Measurements from ENCODE around the gene RHCG. TPM values are rescaled to one million over a fixed set of nuclear protein-coding genes. Genes with fewer than 3 reads are reported as not detected.

The RHCG gene
- polyA plus RNA-seq, 1 of the 3 experiments (the other 2 are of a cell fraction), result not detected

GRCh38 chr15:89435362-89435761, 61.0 kb downstream of the RHCG start:
- peaks cover 6 to 8% of the 10 kb centered on the region in 2 experiments; a peak in 3 of 4 replicates for H3K4me1 ChIP-seq (ENCODE audit: control insufficient read depth in 1 of 2, insufficient read depth in 2 of 2, low read depth in 1 of 2, low read length in 1 of 2)
- ChIA-PET POLR2A (no interaction called here), CTCF (interaction anchor here (1.3 to 18.5 kb wide), 7 partner anchors 8 to 80 kb away, joined by 4 to 446 read pairs (median 25); no protein-coding TSS in a partner anchor)
- H3K36me3 ChIP-seq (replicated peaks in 1 of 2; ENCODE audit: control insufficient read depth in 1 of 2, insufficient read depth in 2 of 2, low read length in 1 of 2), result no peaks in the 10 kb centered on the region
- no peaks in the 10 kb centered on the region for H3K9me2 ChIP-seq
- H3K4me3 ChIP-seq (ENCODE audit: low read depth in 2 of 2, low read length in 1 of 2), result no peak overlapping the region
- no peak overlapping the region for H3K4me2 ChIP-seq
- no peak overlapping the region for H3K9ac ChIP-seq
- no peaks in the 10 kb centered on the region for H3K27me3 ChIP-seq (ENCODE audit: insufficient read depth)
- H3K9me3 ChIP-seq, result no peaks in the 10 kb centered on the region
- H3K27ac ChIP-seq (ENCODE audit: low read depth in 2 of 2, low read length in 1 of 2), result no peak overlapping the region
- DNase-seq, result no peak
- TF ChIP-seq NRF1 (IDR thresholded peaks at IDR 0.05; ENCODE audit: low read depth, low read length) (no peak), ELF1 (IDR thresholded peaks at IDR 0.05) (no peak), TCF12 (IDR thresholded peaks at IDR 0.05) (no peak), GATA2 (CRISPR knock-in tag; IDR thresholded peaks at IDR 0.05) (no peak), ZBTB33 (IDR thresholded peaks at IDR 0.05; ENCODE audit: borderline replicate concordance, low read depth) (no peak), TAF1 (IDR thresholded peaks at IDR 0.05; ENCODE audit: borderline replicate concordance, low read depth, low read length) (no peak), NFIC (IDR thresholded peaks at IDR 0.05; ENCODE audit: borderline replicate concordance) (no peak), MXI1 (IDR thresholded peaks at IDR 0.05; ENCODE audit: low read depth, low read length) (no peak), PBX3 (IDR thresholded peaks at IDR 0.05) (no peak), TEAD4 (IDR thresholded peaks at IDR 0.05; ENCODE audit: borderline replicate concordance, insufficient read depth) (no peak), RXRA (IDR thresholded peaks at IDR 0.05; ENCODE audit: borderline replicate concordance, low read depth) (no peak), SMC3 (IDR thresholded peaks at IDR 0.05; ENCODE audit: low read depth, low read length) (no peak), JUND (IDR thresholded peaks at IDR 0.05) (no peak), EP300 (IDR thresholded peaks at IDR 0.05; ENCODE audit: borderline replicate concordance in 1 of 2, low read depth in 1 of 2, low read length in 1 of 2) (no peak), REST (IDR thresholded peaks at IDR 0.05; ENCODE audit: low read depth, low read length) (no peak), SIN3A (IDR thresholded peaks at IDR 0.05; ENCODE audit: borderline replicate concordance, low read depth, low read length) (no peak), POLR2AphosphoS5 (IDR thresholded peaks at IDR 0.05; ENCODE audit: low read depth, low read length) (no peak)
- TF ChIP-seq, protein P1, sequence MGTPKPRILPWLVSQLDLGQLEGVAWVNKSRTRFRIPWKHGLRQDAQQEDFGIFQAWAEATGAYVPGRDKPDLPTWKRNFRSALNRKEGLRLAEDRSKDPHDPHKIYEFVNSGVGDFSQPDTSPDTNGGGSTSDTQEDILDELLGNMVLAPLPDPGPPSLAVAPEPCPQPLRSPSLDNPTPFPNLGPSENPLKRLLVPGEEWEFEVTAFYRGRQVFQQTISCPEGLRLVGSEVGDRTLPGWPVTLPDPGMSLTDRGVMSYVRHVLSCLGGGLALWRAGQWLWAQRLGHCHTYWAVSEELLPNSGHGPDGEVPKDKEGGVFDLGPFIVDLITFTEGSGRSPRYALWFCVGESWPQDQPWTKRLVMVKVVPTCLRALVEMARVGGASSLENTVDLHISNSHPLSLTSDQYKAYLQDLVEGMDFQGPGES (IDR thresholded peaks at IDR 0.05; ENCODE audit: low read depth, low read length), result no peak
- TF ChIP-seq, protein P2, sequence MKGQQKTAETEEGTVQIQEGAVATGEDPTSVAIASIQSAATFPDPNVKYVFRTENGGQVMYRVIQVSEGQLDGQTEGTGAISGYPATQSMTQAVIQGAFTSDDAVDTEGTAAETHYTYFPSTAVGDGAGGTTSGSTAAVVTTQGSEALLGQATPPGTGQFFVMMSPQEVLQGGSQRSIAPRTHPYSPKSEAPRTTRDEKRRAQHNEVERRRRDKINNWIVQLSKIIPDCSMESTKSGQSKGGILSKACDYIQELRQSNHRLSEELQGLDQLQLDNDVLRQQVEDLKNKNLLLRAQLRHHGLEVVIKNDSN (IDR thresholded peaks at IDR 0.05; ENCODE audit: borderline replicate concordance, low read depth), result no peak
- H3F3A ChIP-seq (replicated peaks; ENCODE audit: insufficient read depth), result no peaks in the 10 kb centered on the region
- H2AFZ ChIP-seq (ENCODE audit: low read depth), result no peak overlapping the region
- no peaks in the 10 kb centered on the region for H3K79me2 ChIP-seq (ENCODE audit: insufficient read depth)
- H4K20me1 ChIP-seq (ENCODE audit: insufficient read depth), result no peaks in the 10 kb centered on the region
- WGBS (ENCODE audit: low lambda C conversion rate), result 82% methylated on average over 8 of the region's 8 CpGs

All from SK-N-SH (cell line).